ENCODE data around the gene SNX9. TPM values are rescaled to one million over a fixed set of nuclear protein-coding genes. Genes with fewer than 3 reads are reported as not detected.

The SNX9 gene
- total and polyA plus RNA-seq, 10 of the 15 experiments (the other 5 are each of a cell fraction or from before 2014, with no cell fraction given), result 0.03 to 2.0 (median 0.37) TPM

- no peaks in the 10 kb centered on the region; the same call in 1 of the 2 replicates for H4K20me1 ChIP-seq (ENCODE audit: control insufficient read depth, insufficient read depth)
- intact Hi-C loops (cut with micrococcal nuclease; ENCODE audit: unreplicated experiment), result no loop called here
- POLR2A ChIA-PET, result no interaction called here
- no peaks in the 10 kb centered on the region for H3K36me3 ChIP-seq (ENCODE audit: control insufficient read depth in 2 of 2, insufficient read depth in 2 of 2, low read length in 1 of 2)
- H3K9ac ChIP-seq (ENCODE audit: control insufficient read depth, insufficient read depth, low read length), result no peak overlapping the region
- no peak for FAIRE-seq
- in situ Hi-C loops (cut with MboI), result no loop called here
- DNase-seq (ENCODE audit: low read depth, low spot score), result no peak
- RAD21 ChIA-PET (ENCODE audit: unreplicated experiment), result no interaction called here
- 91% methylated on average over 8 of the region's 8 CpGs for WGBS (ENCODE audit: insufficient coverage, insufficient replicate concordance, low lambda C conversion rate, missing lambda C conversion rate)
- CTCF ChIA-PET, result interaction anchor here (1.0 kb wide), 1 partner anchor 25 kb away, joined by 3 read pairs; no protein-coding TSS in a partner anchor
- peaks cover 17% of the 10 kb centered on the region for H3K4me1 ChIP-seq (ENCODE audit: control insufficient read depth, insufficient read depth, low read length)
- BruUV-seq (replicated peaks), result no TSS peak
- peaks cover 15% of the 10 kb centered on the region for H3K9me3 ChIP-seq (replicated peaks; ENCODE audit: control insufficient read depth, insufficient read depth, low read length)
- SMC1A ChIA-PET (ENCODE audit: uncharacterized antibody, unreplicated experiment), result interaction anchor here (1.1 to 4.0 kb wide), 3 partner anchors 25 to 78 kb away, joined by 4 to 14 read pairs (median 4); no protein-coding TSS in a partner anchor
- H3K4me3 ChIP-seq, result no peak overlapping the region
- no peak for ATAC-seq
- H3K4me2 ChIP-seq (ENCODE audit: control insufficient read depth, insufficient read depth), result no peak overlapping the region
- no peak overlapping the region for H2AFZ ChIP-seq (ENCODE audit: control insufficient read depth, low read depth, low read length)
- H3K79me2 ChIP-seq (ENCODE audit: control insufficient read depth, insufficient read depth, low read length), result no peaks in the 10 kb centered on the region
- TF ChIP-seq RFX5 (IDR thresholded peaks at IDR 0.05; ENCODE audit: low read depth, low read length) (no peak), MLLT1 (IDR thresholded peaks at IDR 0.05) (no peak), MAX (IDR thresholded peaks at IDR 0.05; ENCODE audit: low read depth, low read length) (no peak), ATF7 (IDR thresholded peaks at IDR 0.05; ENCODE audit: low read depth) (no peak), ZBED1 (IDR thresholded peaks at IDR 0.05; ENCODE audit: borderline replicate concordance) (no peak), SMC3 (IDR thresholded peaks at IDR 0.05; ENCODE audit: borderline replicate concordance, low read length) (no peak), TBL1XR1 (IDR thresholded peaks at IDR 0.05; ENCODE audit: low read depth, low read length) (no peak)
- TF ChIP-seq, protein P1, sequence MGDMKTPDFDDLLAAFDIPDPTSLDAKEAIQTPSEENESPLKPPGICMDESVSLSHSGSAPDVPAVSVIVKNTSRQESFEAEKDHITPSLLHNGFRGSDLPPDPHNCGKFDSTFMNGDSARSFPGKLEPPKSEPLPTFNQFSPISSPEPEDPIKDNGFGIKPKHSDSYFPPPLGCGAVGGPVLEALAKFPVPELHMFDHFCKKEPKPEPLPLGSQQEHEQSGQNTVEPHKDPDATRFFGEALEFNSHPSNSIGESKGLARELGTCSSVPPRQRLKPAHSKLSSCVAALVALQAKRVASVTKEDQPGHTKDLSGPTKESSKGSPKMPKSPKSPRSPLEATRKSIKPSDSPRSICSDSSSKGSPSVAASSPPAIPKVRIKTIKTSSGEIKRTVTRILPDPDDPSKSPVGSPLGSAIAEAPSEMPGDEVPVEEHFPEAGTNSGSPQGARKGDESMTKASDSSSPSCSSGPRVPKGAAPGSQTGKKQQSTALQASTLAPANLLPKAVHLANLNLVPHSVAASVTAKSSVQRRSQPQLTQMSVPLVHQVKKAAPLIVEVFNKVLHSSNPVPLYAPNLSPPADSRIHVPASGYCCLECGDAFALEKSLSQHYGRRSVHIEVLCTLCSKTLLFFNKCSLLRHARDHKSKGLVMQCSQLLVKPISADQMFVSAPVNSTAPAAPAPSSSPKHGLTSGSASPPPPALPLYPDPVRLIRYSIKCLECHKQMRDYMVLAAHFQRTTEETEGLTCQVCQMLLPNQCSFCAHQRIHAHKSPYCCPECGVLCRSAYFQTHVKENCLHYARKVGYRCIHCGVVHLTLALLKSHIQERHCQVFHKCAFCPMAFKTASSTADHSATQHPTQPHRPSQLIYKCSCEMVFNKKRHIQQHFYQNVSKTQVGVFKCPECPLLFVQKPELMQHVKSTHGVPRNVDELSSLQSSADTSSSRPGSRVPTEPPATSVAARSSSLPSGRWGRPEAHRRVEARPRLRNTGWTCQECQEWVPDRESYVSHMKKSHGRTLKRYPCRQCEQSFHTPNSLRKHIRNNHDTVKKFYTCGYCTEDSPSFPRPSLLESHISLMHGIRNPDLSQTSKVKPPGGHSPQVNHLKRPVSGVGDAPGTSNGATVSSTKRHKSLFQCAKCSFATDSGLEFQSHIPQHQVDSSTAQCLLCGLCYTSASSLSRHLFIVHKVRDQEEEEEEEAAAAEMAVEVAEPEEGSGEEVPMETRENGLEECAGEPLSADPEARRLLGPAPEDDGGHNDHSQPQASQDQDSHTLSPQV (IDR thresholded peaks at IDR 0.05), result no peak
- TF ChIP-seq, protein P2, sequence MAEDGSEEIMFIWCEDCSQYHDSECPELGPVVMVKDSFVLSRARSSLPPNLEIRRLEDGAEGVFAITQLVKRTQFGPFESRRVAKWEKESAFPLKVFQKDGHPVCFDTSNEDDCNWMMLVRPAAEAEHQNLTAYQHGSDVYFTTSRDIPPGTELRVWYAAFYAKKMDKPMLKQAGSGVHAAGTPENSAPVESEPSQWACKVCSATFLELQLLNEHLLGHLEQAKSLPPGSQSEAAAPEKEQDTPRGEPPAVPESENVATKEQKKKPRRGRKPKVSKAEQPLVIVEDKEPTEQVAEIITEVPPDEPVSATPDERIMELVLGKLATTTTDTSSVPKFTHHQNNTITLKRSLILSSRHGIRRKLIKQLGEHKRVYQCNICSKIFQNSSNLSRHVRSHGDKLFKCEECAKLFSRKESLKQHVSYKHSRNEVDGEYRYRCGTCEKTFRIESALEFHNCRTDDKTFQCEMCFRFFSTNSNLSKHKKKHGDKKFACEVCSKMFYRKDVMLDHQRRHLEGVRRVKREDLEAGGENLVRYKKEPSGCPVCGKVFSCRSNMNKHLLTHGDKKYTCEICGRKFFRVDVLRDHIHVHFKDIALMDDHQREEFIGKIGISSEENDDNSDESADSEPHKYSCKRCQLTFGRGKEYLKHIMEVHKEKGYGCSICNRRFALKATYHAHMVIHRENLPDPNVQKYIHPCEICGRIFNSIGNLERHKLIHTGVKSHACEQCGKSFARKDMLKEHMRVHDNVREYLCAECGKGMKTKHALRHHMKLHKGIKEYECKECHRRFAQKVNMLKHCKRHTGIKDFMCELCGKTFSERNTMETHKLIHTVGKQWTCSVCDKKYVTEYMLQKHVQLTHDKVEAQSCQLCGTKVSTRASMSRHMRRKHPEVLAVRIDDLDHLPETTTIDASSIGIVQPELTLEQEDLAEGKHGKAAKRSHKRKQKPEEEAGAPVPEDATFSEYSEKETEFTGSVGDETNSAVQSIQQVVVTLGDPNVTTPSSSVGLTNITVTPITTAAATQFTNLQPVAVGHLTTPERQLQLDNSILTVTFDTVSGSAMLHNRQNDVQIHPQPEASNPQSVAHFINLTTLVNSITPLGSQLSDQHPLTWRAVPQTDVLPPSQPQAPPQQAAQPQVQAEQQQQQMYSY (CRISPR knock-in tag; IDR thresholded peaks at IDR 0.05), result no peak
- no peak overlapping the region for H3K27ac ChIP-seq (ENCODE audit: control insufficient read depth, insufficient read depth)
- no peaks in the 10 kb centered on the region; a peak in 2 of 4 replicates for H3K27me3 ChIP-seq (replicated peaks in 1 of 2; ENCODE audit: control insufficient read depth in 2 of 2, insufficient read depth in 2 of 2, low read length in 1 of 2)
These were observed 25.6 kb downstream of the SNX9 start for GRCh38 chr6:157848693-157849092.
